ENCODE results near the gene TCEAL1.
"Not testable (repeated sequence)": the region's sequence is repeated elsewhere in the genome, so short reads cannot be mapped to it uniquely, and the experiment has no call there.

TCEAL1 gene

GRCh38 chrX:103628386-103629317 is at the start of gene TCEAL1:
TSS of gene TCEAL1 (plus strand) at chrX:103628975. CDS start at chrX:103629917, 942 bp downstream.
- peak in 1 of 2 experiments; percentile 17 for DNase-seq (ENCODE audit: low read depth in 2 of 2)

- no peak for DNase-seq (ENCODE audit: low read depth in 2 of 2)
Observed at GRCh38 chrX:103584596-103584995, 44.2 kb upstream of the TCEAL1 start.

- peak in 1 of 2 experiments; percentile 22 for DNase-seq (ENCODE audit: low read depth in 2 of 2)
Observed at GRCh38 chrX:103585411-103586313, 43.1 kb upstream of the TCEAL1 start, which contains the start of gene TCEAL4. TSS of gene TCEAL4 (plus strand) at chrX:103585515. CDS start at chrX:103586676, 1,161 bp downstream.

- DNase-seq (ENCODE audit: low read depth in 2 of 2): no peak
Observed at GRCh38 chrX:103586314-103586646, 42.5 kb upstream of the TCEAL1 start.

GRCh38 chrX:103586659-103587058 is 42.1 kb upstream of the TCEAL1 start:
- no peak for DNase-seq (ENCODE audit: low read depth in 2 of 2)

GRCh38 chrX:103592295-103592694 is 36.5 kb upstream of the TCEAL1 start:
- not testable (repeated sequence) for DNase-seq (ENCODE audit: low read depth in 2 of 2)

- DNase-seq (ENCODE audit: low read depth in 2 of 2): not testable (repeated sequence)
Observed at GRCh38 chrX:103595202-103595601, 33.6 kb upstream of the TCEAL1 start.

- DNase-seq (ENCODE audit: low read depth in 2 of 2): no peak
Observed at GRCh38 chrX:103607364-103608305, 21.1 kb upstream of the TCEAL1 start, which contains the start of gene TCEAL3. TSS of gene TCEAL3 (plus strand) at chrX:103607963. CDS start at chrX:103609065, 1,102 bp downstream.

GRCh38 chrX:103608306-103608963 is 20.3 kb upstream of the TCEAL1 start:
- no peak for DNase-seq (ENCODE audit: low read depth in 2 of 2)

- DNase-seq (ENCODE audit: low read depth in 2 of 2): no peak
Observed at GRCh38 chrX:103610282-103610681, 18.5 kb upstream of the TCEAL1 start.

- DNase-seq (ENCODE audit: low read depth in 2 of 2): no peak
Observed at GRCh38 chrX:103613362-103613890, 15.3 kb upstream of the TCEAL1 start.

- no peak for DNase-seq (ENCODE audit: low read depth in 2 of 2)
Observed at GRCh38 chrX:103614999-103615398, 13.8 kb upstream of the TCEAL1 start.

- no peak for DNase-seq (ENCODE audit: low read depth in 2 of 2)
Observed at GRCh38 chrX:103615781-103616371, 12.9 kb upstream of the TCEAL1 start.

GRCh38 chrX:103616676-103617186 is 12.0 kb upstream of the TCEAL1 start:
- no peak for DNase-seq (ENCODE audit: low read depth in 2 of 2)

GRCh38 chrX:103624111-103624510 is 4.7 kb upstream of the TCEAL1 start:
- DNase-seq (ENCODE audit: low read depth in 2 of 2): no peak

- DNase-seq (ENCODE audit: low read depth in 2 of 2): no peak
Observed at GRCh38 chrX:103626855-103627254, 1.9 kb upstream of the TCEAL1 start.

- DNase-seq (ENCODE audit: low read depth in 2 of 2): peak in 1 of 2 experiments; percentile 13
Observed at GRCh38 chrX:103629318-103630170, 769 bp downstream of the TCEAL1 start.

GRCh38 chrX:103630171-103630511 is 1.4 kb downstream of the TCEAL1 start:
- DNase-seq (ENCODE audit: low read depth in 2 of 2): no peak

- DNase-seq (ENCODE audit: low read depth in 2 of 2): no peak
Observed at GRCh38 chrX:103631145-103631544, 2.4 kb downstream of the TCEAL1 start.

All from stimulated activated CD4-positive, alpha-beta T cell treated with anti-CD3 and anti-CD28 coated beads, Interleukin-12 subunit alpha, Interleukin-12 subunit beta, amount 100 ng/mL, for 24 hours (primary cell).